Gastroesophageal sphincter (tissue), 3 donors: Measurements from ENCODE around the gene EGFL8.

Source experiments
- EP300 ChIP-seq: sonication (generic); formaldehyde crosslinking; IDR thresholded peaks from one replicate; pipeline ENCODE4 v1.6.1; 2017; ENCODE audit warnings: antibody characterized with exemption, mild to moderate bottlenecking
- POLR2A ChIP-seq, 2 donors: fragments of 450-650 bp; IDR thresholded peaks; one replicate each; pipeline ENCODE4 v1.6.1; 2017; ENCODE audit warnings: antibody characterized with exemption in 2 of 2, mild to moderate bottlenecking in 2 of 2, moderate library complexity in 1 of 2
- POLR2AphosphoS5 ChIP-seq: sonication (generic); formaldehyde crosslinking; IDR thresholded peaks from one replicate; pipeline ENCODE4 v1.6.1; 2017; ENCODE audit warnings: antibody characterized with exemption
- TF ChIP-seq, protein P1 (sequence below), 4 experiments: fragments of 200-600 bp in 2 of 4; fragments of 450-650 bp in 2 of 4; sonication (generic) in 1 of 4; IDR thresholded peaks; one replicate each; pipeline ENCODE4 v1.5.1; 2017 to 2019; ENCODE audit warnings: antibody characterized with exemption in 4 of 4, mild to moderate bottlenecking in 2 of 4, moderate library complexity in 2 of 4

DNA sequence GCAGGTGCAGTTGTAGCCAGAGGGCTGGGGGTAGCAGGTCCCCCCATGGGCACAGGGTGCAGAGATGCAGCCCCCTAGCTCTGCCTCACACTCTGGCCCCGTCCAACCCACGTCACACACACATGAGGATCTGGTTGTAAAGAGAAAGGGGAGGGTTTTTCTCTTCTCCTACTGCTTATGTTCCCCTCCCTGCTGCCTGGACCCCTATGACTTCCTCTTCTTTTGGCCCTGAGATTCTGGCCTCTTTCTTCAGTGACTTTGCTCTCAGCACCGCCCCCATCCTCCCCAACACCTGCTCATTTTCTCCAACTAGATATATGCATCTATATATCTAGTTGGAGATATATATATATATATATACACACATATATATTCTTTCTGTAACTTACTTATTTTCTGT lies 49.7 kb downstream of the EGFL8 start:
- TF ChIP-seq, protein P1, sequence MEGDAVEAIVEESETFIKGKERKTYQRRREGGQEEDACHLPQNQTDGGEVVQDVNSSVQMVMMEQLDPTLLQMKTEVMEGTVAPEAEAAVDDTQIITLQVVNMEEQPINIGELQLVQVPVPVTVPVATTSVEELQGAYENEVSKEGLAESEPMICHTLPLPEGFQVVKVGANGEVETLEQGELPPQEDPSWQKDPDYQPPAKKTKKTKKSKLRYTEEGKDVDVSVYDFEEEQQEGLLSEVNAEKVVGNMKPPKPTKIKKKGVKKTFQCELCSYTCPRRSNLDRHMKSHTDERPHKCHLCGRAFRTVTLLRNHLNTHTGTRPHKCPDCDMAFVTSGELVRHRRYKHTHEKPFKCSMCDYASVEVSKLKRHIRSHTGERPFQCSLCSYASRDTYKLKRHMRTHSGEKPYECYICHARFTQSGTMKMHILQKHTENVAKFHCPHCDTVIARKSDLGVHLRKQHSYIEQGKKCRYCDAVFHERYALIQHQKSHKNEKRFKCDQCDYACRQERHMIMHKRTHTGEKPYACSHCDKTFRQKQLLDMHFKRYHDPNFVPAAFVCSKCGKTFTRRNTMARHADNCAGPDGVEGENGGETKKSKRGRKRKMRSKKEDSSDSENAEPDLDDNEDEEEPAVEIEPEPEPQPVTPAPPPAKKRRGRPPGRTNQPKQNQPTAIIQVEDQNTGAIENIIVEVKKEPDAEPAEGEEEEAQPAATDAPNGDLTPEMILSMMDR (IDR thresholded peaks at IDR 0.05) = no peak
- TF ChIP-seq POLR2A (IDR thresholded peaks at IDR 0.05) = no peak
- no peak for TF ChIP-seq POLR2AphosphoS5
- no peak for TF ChIP-seq EP300
